Measurements from ENCODE around the gene SORCS2.

Gene SORCS2

DNA sequence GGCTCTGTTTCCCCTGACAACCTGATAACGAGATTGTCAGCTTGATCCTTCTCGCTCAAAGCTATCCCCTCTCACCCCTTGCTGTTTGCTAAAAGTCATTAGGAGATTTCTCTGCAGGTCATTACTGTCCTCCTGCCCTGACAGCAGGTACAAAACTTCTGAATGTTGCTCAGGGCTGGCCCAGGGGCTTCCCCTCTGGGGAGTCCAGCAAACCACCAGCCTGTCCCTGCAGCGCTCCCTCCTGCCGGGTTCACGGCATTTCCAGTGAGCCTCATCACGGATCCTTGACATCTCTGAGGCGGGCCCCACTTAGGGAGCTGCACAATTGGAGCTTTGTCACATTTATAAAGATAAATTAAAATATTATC lies 5.2 kb upstream of the SORCS2 start:
- Histone ChIP-seq H3K4me3 (ENCODE audit: low read depth, low read length) (no peak overlapping the region), H3K4me1 (ENCODE audit: control insufficient read depth, insufficient read depth, low read length) (no peaks in the 10 kb centered on the region), H3K9ac (ENCODE audit: low read depth, low read length) (no peak overlapping the region), H3K36me3 (ENCODE audit: control insufficient read depth, insufficient read depth, low read length) (no peaks in the 10 kb centered on the region), H3K27ac (ENCODE audit: low read depth, low read length) (no peak overlapping the region), H3K9me3 (ENCODE audit: control insufficient read depth, insufficient read depth, low read length) (no peaks in the 10 kb centered on the region), H3K27me3 (ENCODE audit: control insufficient read depth, insufficient read depth, low read length) (peaks cover 13% of the 10 kb centered on the region)

GRCh38 chr4:7187691-7188090 lies 4.6 kb upstream of the SORCS2 start:
- Histone ChIP-seq H3K27me3 (ENCODE audit: control insufficient read depth, insufficient read depth, low read length) (peaks cover 13% of the 10 kb centered on the region), H3K27ac (ENCODE audit: low read depth, low read length) (no peak overlapping the region)

GRCh38 chr4:7189066-7189465 lies 3.3 kb upstream of the SORCS2 start:
- Histone ChIP-seq H3K4me3 (ENCODE audit: low read depth, low read length) (no peak overlapping the region), H3K4me1 (ENCODE audit: control insufficient read depth, insufficient read depth, low read length) (no peaks in the 10 kb centered on the region), H3K9ac (ENCODE audit: low read depth, low read length) (no peak overlapping the region), H3K27me3 (ENCODE audit: control insufficient read depth, insufficient read depth, low read length) (peaks cover 26% of the 10 kb centered on the region), H3K9me3 (ENCODE audit: control insufficient read depth, insufficient read depth, low read length) (no peaks in the 10 kb centered on the region), H3K36me3 (ENCODE audit: control insufficient read depth, insufficient read depth, low read length) (no peaks in the 10 kb centered on the region), H3K27ac (ENCODE audit: low read depth, low read length) (no peak overlapping the region)

More at GRCh38 chr4:7187691-7188090, 4.6 kb upstream of the SORCS2 start:
- H3K4me1 ChIP-seq (ENCODE audit: control insufficient read depth, insufficient read depth, low read length): no peaks in the 10 kb centered on the region
- H3K9ac ChIP-seq (ENCODE audit: low read depth, low read length): no peak overlapping the region
- no peaks in the 10 kb centered on the region for H3K36me3 ChIP-seq (ENCODE audit: control insufficient read depth, insufficient read depth, low read length)
- no peaks in the 10 kb centered on the region for H3K9me3 ChIP-seq (ENCODE audit: control insufficient read depth, insufficient read depth, low read length)
- no peak overlapping the region for H3K4me3 ChIP-seq (ENCODE audit: low read depth, low read length)

DNA sequence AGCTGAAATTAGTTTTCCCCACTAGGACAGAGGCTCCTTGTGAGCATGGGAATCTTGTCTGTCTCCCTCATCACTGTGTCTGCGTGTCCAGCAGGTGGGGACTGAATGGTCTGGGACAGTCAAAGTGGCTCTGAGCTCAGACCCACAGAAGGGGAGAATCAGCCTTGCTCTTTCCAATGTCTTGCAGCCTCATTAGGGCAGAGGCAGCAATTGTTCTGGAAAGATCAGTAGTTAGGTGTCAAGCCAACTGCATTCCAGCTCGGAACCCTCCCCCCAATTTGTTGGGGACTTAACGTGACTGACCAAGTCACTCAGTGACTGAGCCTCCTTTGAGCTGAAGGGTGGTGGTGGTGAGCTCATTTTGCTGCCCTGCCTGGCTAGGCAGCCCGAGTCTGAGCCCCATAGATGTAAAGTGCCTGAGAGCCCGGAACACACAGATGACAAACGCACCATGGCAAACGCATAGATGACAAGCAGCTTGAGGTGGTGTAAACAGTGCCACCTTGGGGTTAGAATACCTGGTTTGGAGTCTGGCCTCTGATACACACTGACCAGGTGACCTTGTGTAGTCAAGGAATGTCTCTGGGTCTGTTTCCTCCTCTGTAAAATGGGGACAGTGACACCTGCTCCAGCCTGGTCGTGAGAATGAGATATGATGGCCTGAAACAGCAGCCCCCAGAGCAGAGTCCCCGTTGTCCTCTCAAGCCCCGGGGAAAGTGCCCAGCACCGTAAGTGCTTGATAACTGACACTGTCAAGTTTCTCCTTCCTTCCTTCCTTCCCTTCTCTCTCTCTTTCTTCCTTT lies 2.7 kb upstream of the SORCS2 start:
- Histone ChIP-seq H3K9ac (ENCODE audit: low read depth, low read length) (no peak overlapping the region), H3K4me3 (ENCODE audit: low read depth, low read length) (no peak overlapping the region), H3K27me3 (ENCODE audit: control insufficient read depth, insufficient read depth, low read length) (peaks cover 32% of the 10 kb centered on the region), H3K9me3 (ENCODE audit: control insufficient read depth, insufficient read depth, low read length) (no peaks in the 10 kb centered on the region), H3K36me3 (ENCODE audit: control insufficient read depth, insufficient read depth, low read length) (no peaks in the 10 kb centered on the region), H3K4me1 (ENCODE audit: control insufficient read depth, insufficient read depth, low read length) (no peaks in the 10 kb centered on the region), H3K27ac (ENCODE audit: low read depth, low read length) (no peak overlapping the region)

DNA sequence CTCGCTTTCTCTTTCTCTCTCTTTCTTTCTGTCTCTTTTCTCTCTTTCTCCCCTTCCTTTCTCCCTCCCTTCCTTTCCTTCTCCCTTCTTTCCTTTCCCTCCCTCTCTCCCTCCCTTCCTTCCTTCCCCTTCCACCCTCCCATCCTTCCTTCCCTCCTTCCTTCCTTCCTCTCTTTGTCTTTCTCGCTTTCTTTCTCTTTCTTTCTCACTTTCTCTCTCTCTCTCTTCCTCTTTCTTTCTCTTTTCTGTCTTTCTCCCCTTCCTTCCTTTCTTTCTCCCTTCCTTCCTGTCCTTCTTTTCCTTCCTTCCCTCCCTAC lies 2.1 kb upstream of the SORCS2 start:
- H3K4me1 ChIP-seq (ENCODE audit: control insufficient read depth, insufficient read depth, low read length): no peaks in the 10 kb centered on the region
- H3K27me3 ChIP-seq (ENCODE audit: control insufficient read depth, insufficient read depth, low read length): peaks cover 35% of the 10 kb centered on the region
- no peak overlapping the region for H3K4me3 ChIP-seq (ENCODE audit: low read depth, low read length)
- no peaks in the 10 kb centered on the region for H3K9me3 ChIP-seq (ENCODE audit: control insufficient read depth, insufficient read depth, low read length)
- no peaks in the 10 kb centered on the region for H3K36me3 ChIP-seq (ENCODE audit: control insufficient read depth, insufficient read depth, low read length)
- H3K27ac ChIP-seq (ENCODE audit: low read depth, low read length): no peak overlapping the region
- H3K9ac ChIP-seq (ENCODE audit: low read depth, low read length): no peak overlapping the region

GRCh38 chr4:7190691-7191545 lies 1.4 kb upstream of the SORCS2 start:
- Histone ChIP-seq H3K27me3 (ENCODE audit: control insufficient read depth, insufficient read depth, low read length) (peaks cover 40% of the 10 kb centered on the region), H3K36me3 (ENCODE audit: control insufficient read depth, insufficient read depth, low read length) (no peaks in the 10 kb centered on the region), H3K9me3 (ENCODE audit: control insufficient read depth, insufficient read depth, low read length) (no peaks in the 10 kb centered on the region), H3K4me3 (ENCODE audit: low read depth, low read length) (no peak overlapping the region), H3K9ac (ENCODE audit: low read depth, low read length) (no peak overlapping the region), H3K4me1 (ENCODE audit: control insufficient read depth, insufficient read depth, low read length) (no peaks in the 10 kb centered on the region), H3K27ac (ENCODE audit: low read depth, low read length) (no peak overlapping the region)

DNA sequence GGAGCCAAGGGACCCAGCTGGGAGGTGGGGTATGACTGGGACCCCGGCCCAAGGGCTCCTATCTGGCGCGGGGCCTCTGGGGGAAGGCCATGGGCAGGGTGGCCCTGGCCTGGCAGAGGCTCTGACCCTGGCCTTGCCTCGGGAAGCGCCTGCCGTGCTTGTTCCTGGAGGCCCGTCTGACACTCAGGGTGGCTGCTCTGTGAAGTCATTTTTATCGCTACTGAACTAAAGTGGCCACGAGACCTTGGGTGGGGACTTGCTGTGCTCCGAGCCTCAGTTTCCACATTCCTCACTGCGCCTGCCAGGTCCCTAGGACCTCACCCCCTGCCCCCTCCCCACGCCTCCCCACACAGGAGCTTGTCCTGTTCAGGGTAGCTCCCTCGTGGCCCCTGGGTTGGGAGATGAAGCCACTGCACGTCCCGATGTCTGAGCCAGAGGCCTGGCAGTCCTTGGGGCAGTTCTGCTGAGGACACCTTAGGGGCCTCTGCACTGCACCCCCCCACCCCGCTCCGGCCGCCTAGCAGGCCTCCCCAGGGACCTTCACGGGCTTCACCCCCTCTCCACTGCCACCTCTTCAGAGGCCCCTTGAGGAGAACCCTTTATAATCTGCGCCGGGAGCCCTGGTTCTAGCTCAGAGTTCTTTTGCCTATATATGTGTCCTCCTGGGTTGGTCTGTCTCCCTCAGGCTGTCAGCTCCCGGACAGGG lies 639 bp upstream of the SORCS2 start:
- no peaks in the 10 kb centered on the region for H3K9me3 ChIP-seq (ENCODE audit: control insufficient read depth, insufficient read depth, low read length)
- no peak overlapping the region for H3K27ac ChIP-seq (ENCODE audit: low read depth, low read length)
- H3K4me1 ChIP-seq (ENCODE audit: control insufficient read depth, insufficient read depth, low read length): no peaks in the 10 kb centered on the region
- H3K36me3 ChIP-seq (ENCODE audit: control insufficient read depth, insufficient read depth, low read length): no peaks in the 10 kb centered on the region
- no peak overlapping the region for H3K9ac ChIP-seq (ENCODE audit: low read depth, low read length)
- H3K27me3 ChIP-seq (ENCODE audit: control insufficient read depth, insufficient read depth, low read length): peaks cover 40% of the 10 kb centered on the region
- H3K4me3 ChIP-seq (ENCODE audit: low read depth, low read length): peak overlapping the region; percentile 68

- Histone ChIP-seq H3K27me3 (ENCODE audit: control insufficient read depth, insufficient read depth, low read length) (peaks cover 40% of the 10 kb centered on the region), H3K4me1 (ENCODE audit: control insufficient read depth, insufficient read depth, low read length) (no peaks in the 10 kb centered on the region)
Observed at GRCh38 chr4:7193030-7193958, 956 bp downstream of the SORCS2 start.

GRCh38 chr4:7194251-7195140 lies 2.2 kb downstream of the SORCS2 start:
- Histone ChIP-seq H3K36me3 (ENCODE audit: control insufficient read depth, insufficient read depth, low read length) (no peaks in the 10 kb centered on the region), H3K9me3 (ENCODE audit: control insufficient read depth, insufficient read depth, low read length) (no peaks in the 10 kb centered on the region), H3K4me1 (ENCODE audit: control insufficient read depth, insufficient read depth, low read length) (no peaks in the 10 kb centered on the region), H3K9ac (ENCODE audit: low read depth, low read length) (no peak overlapping the region), H3K27me3 (ENCODE audit: control insufficient read depth, insufficient read depth, low read length) (peaks cover 40% of the 10 kb centered on the region), H3K4me3 (ENCODE audit: low read depth, low read length) (no peak overlapping the region), H3K27ac (ENCODE audit: low read depth, low read length) (no peak overlapping the region)

More at GRCh38 chr4:7193030-7193958, 956 bp downstream of the SORCS2 start:
- no peaks in the 10 kb centered on the region for H3K36me3 ChIP-seq (ENCODE audit: control insufficient read depth, insufficient read depth, low read length)
- H3K27ac ChIP-seq (ENCODE audit: low read depth, low read length): no peak overlapping the region
- no peaks in the 10 kb centered on the region for H3K9me3 ChIP-seq (ENCODE audit: control insufficient read depth, insufficient read depth, low read length)
- peak overlapping the region; percentile 68 for H3K4me3 ChIP-seq (ENCODE audit: low read depth, low read length)
- H3K9ac ChIP-seq (ENCODE audit: low read depth, low read length): no peak overlapping the region

All from HUES48 (cell line).